OCI-LY3 (cell line): Measurements from ENCODE around the gene MLST8.

Source experiments
- EZH2phosphoT487 ChIP-seq: fragments of 200-600 bp; shearing (Covaris generic); IDR thresholded peaks from 2 replicates; pipeline ENCODE4 v1.6.1; 2018; ENCODE audit warnings: antibody characterized with exemption, mixed run types, low read depth
- TF ChIP-seq, protein P1 (sequence below): fragments of 200-600, 300-600 bp; sonication (generic); IDR thresholded peaks from 2 replicates; pipeline ENCODE4 v1.5.1; 2014; ENCODE audit warnings: antibody characterized with exemption, low read length, low read depth

DNA sequence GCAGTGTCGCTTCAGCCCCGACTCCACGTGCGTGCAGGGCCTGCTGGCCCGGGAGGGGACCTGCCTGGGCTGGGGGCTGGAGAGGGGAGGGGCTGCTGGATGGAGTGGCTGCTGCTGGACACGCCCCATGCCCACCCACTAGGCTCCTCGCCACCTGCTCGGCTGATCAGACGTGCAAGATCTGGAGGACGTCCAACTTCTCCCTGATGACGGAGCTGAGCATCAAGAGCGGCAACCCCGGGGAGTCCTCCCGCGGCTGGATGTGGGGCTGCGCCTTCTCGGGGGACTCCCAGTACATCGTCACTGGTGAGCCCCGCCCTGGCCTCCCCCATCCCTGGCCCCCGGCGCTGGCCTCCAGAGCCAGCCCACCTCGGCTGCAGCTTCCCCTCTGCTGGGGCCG, 3.1 kb downstream of the MLST8 start:
- TF ChIP-seq, protein P1, sequence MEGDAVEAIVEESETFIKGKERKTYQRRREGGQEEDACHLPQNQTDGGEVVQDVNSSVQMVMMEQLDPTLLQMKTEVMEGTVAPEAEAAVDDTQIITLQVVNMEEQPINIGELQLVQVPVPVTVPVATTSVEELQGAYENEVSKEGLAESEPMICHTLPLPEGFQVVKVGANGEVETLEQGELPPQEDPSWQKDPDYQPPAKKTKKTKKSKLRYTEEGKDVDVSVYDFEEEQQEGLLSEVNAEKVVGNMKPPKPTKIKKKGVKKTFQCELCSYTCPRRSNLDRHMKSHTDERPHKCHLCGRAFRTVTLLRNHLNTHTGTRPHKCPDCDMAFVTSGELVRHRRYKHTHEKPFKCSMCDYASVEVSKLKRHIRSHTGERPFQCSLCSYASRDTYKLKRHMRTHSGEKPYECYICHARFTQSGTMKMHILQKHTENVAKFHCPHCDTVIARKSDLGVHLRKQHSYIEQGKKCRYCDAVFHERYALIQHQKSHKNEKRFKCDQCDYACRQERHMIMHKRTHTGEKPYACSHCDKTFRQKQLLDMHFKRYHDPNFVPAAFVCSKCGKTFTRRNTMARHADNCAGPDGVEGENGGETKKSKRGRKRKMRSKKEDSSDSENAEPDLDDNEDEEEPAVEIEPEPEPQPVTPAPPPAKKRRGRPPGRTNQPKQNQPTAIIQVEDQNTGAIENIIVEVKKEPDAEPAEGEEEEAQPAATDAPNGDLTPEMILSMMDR, result no peak
- no peak for TF ChIP-seq EZH2phosphoT487
